NCI-H2227 treated with DMSO at 0.1 percent for 48 hours (cell line): Measurements from ENCODE around the gene CRTC1.
"Not testable (repeated sequence)": the region's sequence is repeated elsewhere in the genome, so short reads cannot be mapped to it uniquely, and the experiment has no call there.

Source experiments
- DNase-seq: peaks from one replicate; lab custom pipeline; 2025; lab: John Stamatoyannopoulos, UW

The CRTC1 gene

DNA sequence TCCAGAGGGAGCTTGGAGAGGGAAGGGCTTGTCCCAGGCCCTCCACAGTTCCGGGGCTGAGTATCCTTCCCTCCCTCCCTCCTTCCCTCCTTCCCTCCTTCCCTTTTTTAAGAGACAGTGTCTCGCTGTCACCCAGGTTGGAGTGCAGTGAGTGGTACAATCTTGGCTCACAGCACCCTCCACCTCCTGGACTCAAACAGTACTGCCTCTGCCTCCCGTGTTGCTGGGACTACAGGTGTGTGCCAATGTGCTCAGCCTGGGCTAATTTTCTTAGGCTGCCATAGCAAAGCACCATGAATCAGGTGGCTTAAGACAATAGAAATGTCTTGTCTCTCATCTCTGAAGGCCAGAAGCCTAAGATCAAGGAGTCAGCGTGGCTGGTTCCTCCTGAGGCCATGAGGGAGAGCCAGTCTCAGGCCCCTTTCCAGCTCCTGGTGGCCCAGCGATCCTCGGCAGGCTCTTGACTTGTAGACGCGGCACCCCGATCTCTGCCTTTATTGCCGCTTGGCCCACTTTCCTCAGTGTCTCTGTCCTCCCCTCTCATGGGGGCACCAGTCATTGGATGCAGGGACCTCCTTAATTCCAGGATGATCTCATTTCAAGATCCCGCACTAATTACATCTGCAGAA is 47.5 kb downstream of the CRTC1 start:
- DNase-seq, result no peak

GRCh38 chr19:18731562-18732008 is 48.1 kb downstream of the CRTC1 start:
- no peak for DNase-seq

- no peak for DNase-seq
Measured at GRCh38 chr19:18733196-18733647, 49.7 kb downstream of the CRTC1 start.

GRCh38 chr19:18733762-18734332 is 50.4 kb downstream of the CRTC1 start:
- DNase-seq, result not testable (repeated sequence)

- no peak for DNase-seq
Measured at GRCh38 chr19:18735324-18735723, 51.8 kb downstream of the CRTC1 start.

- no peak for DNase-seq
Measured at GRCh38 chr19:18735752-18736151, 52.3 kb downstream of the CRTC1 start.

- no peak for DNase-seq
Measured at GRCh38 chr19:18736415-18737336, 53.2 kb downstream of the CRTC1 start.

GRCh38 chr19:18737337-18737953 is 54.0 kb downstream of the CRTC1 start:
- no peak for DNase-seq

GRCh38 chr19:18737954-18738351 is 54.5 kb downstream of the CRTC1 start:
- DNase-seq, result no peak

DNA sequence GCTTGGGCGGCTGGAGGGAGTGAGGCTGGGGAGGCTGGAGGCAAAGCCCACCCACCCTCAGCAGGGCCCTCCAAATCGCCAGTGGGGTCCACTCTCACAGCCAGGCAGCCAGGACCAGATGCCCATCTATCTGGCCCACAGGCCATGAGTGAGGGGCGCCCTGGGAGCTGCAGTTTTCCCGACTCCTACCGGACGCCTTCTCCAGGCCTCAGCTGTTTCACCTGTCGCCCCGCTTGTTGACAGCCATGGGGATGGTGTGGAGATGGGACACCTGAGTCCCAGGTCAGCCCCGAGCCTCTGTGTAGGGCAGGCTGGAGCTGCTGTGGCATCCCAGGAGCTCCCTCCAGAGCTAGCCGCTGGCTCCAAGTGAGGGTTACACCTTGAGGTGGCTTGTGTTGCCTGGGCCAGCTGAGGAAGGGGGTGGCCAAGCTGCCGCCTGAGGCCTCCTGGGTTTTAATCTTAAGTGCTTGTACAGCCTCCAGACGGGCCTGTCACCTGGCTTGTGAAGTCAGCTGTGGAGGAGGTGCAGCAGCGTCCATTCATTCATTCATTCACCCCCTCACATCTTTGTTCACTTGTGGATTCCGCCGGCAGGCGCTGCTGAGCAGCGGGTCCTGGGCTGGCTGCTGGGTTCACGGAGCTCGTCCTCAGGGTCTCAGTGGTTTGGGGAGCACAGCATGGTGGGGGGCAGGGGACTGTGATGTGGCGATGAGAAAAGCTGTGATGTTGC is 55.6 kb downstream of the CRTC1 start:
- DNase-seq, result no peak

- no peak for DNase-seq
Measured at GRCh38 chr19:18741124-18742121, 57.9 kb downstream of the CRTC1 start.

DNA sequence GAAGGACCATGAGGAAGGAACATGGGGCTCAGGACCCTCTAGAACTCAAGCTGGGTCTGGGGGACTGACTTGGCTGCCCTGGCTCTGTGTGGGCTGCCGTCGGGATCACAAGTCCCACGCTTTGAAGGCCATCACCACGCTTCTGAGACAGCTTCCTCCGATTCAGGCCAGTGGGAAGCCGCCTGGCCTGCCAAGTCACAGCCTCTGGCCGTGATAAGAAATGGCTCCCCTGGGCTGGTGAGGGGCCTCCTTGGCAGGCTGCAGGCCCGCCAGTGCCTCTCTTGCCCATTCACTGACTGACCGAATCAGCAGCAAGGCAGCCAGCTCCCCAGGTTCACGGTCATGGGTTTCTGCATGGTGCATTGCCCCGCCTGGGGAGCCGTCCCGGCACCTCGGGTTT is 58.8 kb downstream of the CRTC1 start:
- DNase-seq, result no peak

DNA sequence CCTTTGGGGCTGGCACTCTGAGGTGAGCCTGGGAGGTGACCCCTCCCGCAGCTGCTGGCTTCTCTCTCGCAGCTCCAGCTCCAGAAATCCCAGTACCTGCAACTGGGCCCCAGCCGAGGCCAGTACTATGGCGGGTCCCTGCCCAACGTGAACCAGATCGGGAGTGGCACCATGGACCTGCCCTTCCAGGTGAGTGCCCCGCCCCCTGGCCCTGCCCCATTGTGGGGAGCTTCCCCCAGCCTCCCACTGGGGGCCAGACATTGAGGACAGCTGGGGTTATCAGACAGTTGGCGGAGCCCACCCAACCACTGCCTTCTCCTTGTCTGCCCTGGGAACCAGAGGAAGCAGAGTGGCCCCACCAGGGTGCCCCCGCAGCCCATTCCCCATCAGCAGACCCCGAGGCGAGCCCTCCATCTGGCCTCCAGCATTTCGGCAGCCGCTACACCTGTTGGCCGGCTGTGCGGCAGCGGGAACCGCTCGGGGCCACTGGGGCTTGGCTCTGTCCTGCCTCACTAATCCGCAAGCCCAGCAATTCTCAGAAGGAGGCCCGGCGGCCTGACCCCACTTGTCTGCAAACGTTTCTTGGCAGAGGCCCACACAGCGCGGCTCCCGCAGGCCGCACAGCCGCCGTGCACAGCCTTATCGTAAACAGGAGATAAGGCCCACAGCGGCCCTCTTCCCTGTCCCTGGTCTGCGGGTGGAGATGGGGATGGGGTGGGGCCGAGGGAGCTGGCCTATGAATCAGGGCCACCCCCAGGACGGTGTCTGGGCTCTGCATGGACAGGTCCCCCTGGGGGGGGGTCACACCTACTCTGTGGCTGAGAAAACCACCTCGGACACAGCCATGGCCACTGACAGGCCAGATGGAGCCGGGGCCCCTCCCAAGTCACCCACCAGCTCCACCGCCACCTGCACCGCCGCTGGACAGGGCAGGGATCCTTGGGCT is 59.6 kb downstream of the CRTC1 start:
- no peak for DNase-seq

- DNase-seq, result no peak
Measured at GRCh38 chr19:18743784-18744418, 60.4 kb downstream of the CRTC1 start.

GRCh38 chr19:18745012-18745735 is 61.7 kb downstream of the CRTC1 start:
- no peak for DNase-seq

- DNase-seq, result no peak
Measured at GRCh38 chr19:18745931-18746330, 62.5 kb downstream of the CRTC1 start.

GRCh38 chr19:18746401-18747325 is 63.2 kb downstream of the CRTC1 start:
- DNase-seq, result no peak
